HCT116 (cell line): ENCODE data around the gene ZNF236. TPM values are rescaled to one million over a fixed set of nuclear protein-coding genes. Genes with fewer than 3 reads are reported as not detected.

Experiments used
- ATAC-seq: fragments of 200-7000 bp; cut with Tn5 transposase; 2 replicates; pipeline ENCODE4 v1.9.1; 2020; ENCODE audit warnings: mild to moderate bottlenecking, moderate library complexity
- BruUV-seq: library from RNA; stranded (reverse); fragments of 400-500 nt; replicated peaks from 2 replicates; lab custom pipeline; 2021; lab: Mats Ljungman, UMichigan
- CTCF ChIA-PET: fragments of 300-600 bp; sonication (Branson Sonifier 250); formaldehyde crosslinking; loops from one replicate; lab custom pipeline; 2021; ENCODE audit warnings: antibody characterized with exemption; lab: Charles Lee
- POLR2A ChIA-PET: fragments of 300-600, 350-600 bp; sonication (Branson Sonifier 250); formaldehyde crosslinking; loops from one replicate; lab custom pipeline; 2021; ENCODE audit warnings: antibody characterized with exemption; lab: Charles Lee
- RAD21 ChIA-PET, 2 experiments: fragments of 300-600 bp; sonication (Branson Sonifier 250); formaldehyde crosslinking; loops; one replicate each; lab custom pipeline; 2023; ENCODE audit warnings: low total read pairs in 2 of 2; ENCODE audit not compliant: uncharacterized antibody in 2 of 2, unreplicated experiment in 2 of 2, low non-redundant PET in 1 of 2; lab: Charles Lee
- DNase-seq: peaks from one replicate; pipeline ENCODE4 v3.0.0-alpha.2; 2010; ENCODE audit warnings: low read depth, low spot score
- H2AFZ ChIP-seq: fragments of 200-600 bp; shearing (Covaris generic), sonication (generic); 2 replicates; pipeline ENCODE4 v1.6.1; 2017; ENCODE audit warnings: low read depth, mixed run types, mixed read lengths, antibody characterized with exemption, low read length; ENCODE audit not compliant: poor library complexity, severe bottlenecking
- H3K27ac ChIP-seq: 2 replicates; pipeline ENCODE4 v1.5.1; 2012; ENCODE audit warnings: low read depth, low read length
- H3K27me3 ChIP-seq: fragments of 200-600 bp; sonication (generic); 2 replicates; pipeline ENCODE4 v1.6.1; 2016; ENCODE audit warnings: mixed run types, low read length, mixed read lengths; ENCODE audit not compliant: insufficient read depth
- H3K36me3 ChIP-seq, 2 experiments: fragments of 200-500 bp in 1 of 2; fragments of 200-600 bp in 1 of 2; sonication (Bioruptor generic) in 1 of 2; sonication (generic) in 1 of 2; 2 replicates each; pipeline versions ENCODE4 v1.5.1 to v1.6.1; 2014 to 2016; ENCODE audit warnings: low read length in 2 of 2, inconsistent platforms in 1 of 2, mixed read lengths in 1 of 2, mixed run types in 1 of 2; ENCODE audit not compliant: insufficient read depth in 2 of 2, control insufficient read depth in 1 of 2
- H3K4me1 ChIP-seq, 2 experiments: fragments of 200-600 bp in 1 of 2; sonication (generic) in 1 of 2; 2 replicates each; pipeline versions ENCODE4 v1.5.1 to v1.6.1; 2012 to 2017; ENCODE audit warnings: low read length in 2 of 2, inconsistent platforms in 1 of 2, mild to moderate bottlenecking in 1 of 2, mixed read lengths in 1 of 2, mixed run types in 1 of 2, moderate library complexity in 1 of 2; ENCODE audit not compliant: insufficient read depth in 2 of 2, control insufficient read depth in 1 of 2
- H3K4me2 ChIP-seq: fragments of 200-600 bp; sonication (generic); 2 replicates; pipeline ENCODE4 v1.6.1; 2017; ENCODE audit warnings: mixed run types, low read length, mixed read lengths
- H3K4me3 ChIP-seq, 2 experiments: fragments of 200-600 bp in 1 of 2; sonication (generic) in 1 of 2; replicated peaks in 1 of 2; 2 replicates each; pipeline ENCODE4 v1.5.1; 2011 to 2016; ENCODE audit warnings: low read length in 2 of 2, control low read depth in 1 of 2, low read depth in 1 of 2, mild to moderate bottlenecking in 1 of 2, mixed read lengths in 1 of 2, mixed run types in 1 of 2
- H3K79me2 ChIP-seq: fragments of 200-600 bp; sonication (generic); 2 replicates; pipeline ENCODE4 v1.6.1; 2017; ENCODE audit warnings: mild to moderate bottlenecking, mixed run types, low read length, moderate library complexity, mixed read lengths; ENCODE audit not compliant: insufficient read depth
- H3K9ac ChIP-seq: fragments of 200-600 bp; sonication (generic); 2 replicates; pipeline ENCODE4 v1.6.1; 2016; ENCODE audit warnings: low read length, mixed read lengths
- H3K9me2 ChIP-seq: fragments of 200-600 bp; sonication (generic), shearing (Covaris generic); 2 replicates; pipeline ENCODE4 v1.6.1; 2017; ENCODE audit warnings: mixed run types, mild to moderate bottlenecking, moderate library complexity; ENCODE audit not compliant: insufficient read depth
- H3K9me3 ChIP-seq, 2 experiments: fragments of 200-500 bp in 1 of 2; fragments of 200-600 bp in 1 of 2; sonication (Bioruptor generic) in 1 of 2; sonication (generic) in 1 of 2; 2 replicates each; pipeline ENCODE4 v1.6.1; 2014 to 2017; ENCODE audit warnings: low read length in 2 of 2, mixed read lengths in 2 of 2, inconsistent platforms in 1 of 2, low read depth in 1 of 2, mild to moderate bottlenecking in 1 of 2, mixed run types in 1 of 2, moderate library complexity in 1 of 2; ENCODE audit not compliant: control insufficient read depth in 1 of 2, insufficient read depth in 1 of 2
- H4K20me1 ChIP-seq: fragments of 200-600 bp; sonication (generic), shearing (Covaris generic); 2 replicates; pipeline ENCODE4 v1.6.1; 2017; ENCODE audit warnings: mixed run types, mild to moderate bottlenecking, moderate library complexity; ENCODE audit not compliant: insufficient read depth
- ATF3 ChIP-seq: IDR thresholded peaks from 2 replicates; pipeline ENCODE4 v1.6.1; 2012
- CEBPB ChIP-seq: IDR thresholded peaks from 2 replicates; pipeline ENCODE4 v1.6.1; 2012; ENCODE audit warnings: low read depth
- CTCF ChIP-seq, 3 experiments: fragments of 200-600 bp in 1 of 3; sonication (generic) in 1 of 3; IDR thresholded peaks in 2 of 3; conservative IDR thresholded peaks in 1 of 3; 2 replicates each; pipeline ENCODE4 v1.5.1; 2012 to 2017; ENCODE audit warnings: low read depth in 2 of 3, low read length in 2 of 3, antibody characterized with exemption in 1 of 3, borderline replicate concordance in 1 of 3, control low read depth in 1 of 3, mild to moderate bottlenecking in 1 of 3, mixed read lengths in 1 of 3, mixed run types in 1 of 3, moderate library complexity in 1 of 3; ENCODE audit not compliant: insufficient read depth in 1 of 3
- ELF1 ChIP-seq: IDR thresholded peaks from 2 replicates; pipeline ENCODE4 v1.6.1; 2012; ENCODE audit warnings: low read depth, borderline replicate concordance
- EZH2 ChIP-seq: fragments of 200-600 bp; sonication (generic); IDR thresholded peaks from 2 replicates; pipeline ENCODE4 v1.6.1; 2017; ENCODE audit warnings: antibody characterized with exemption, mixed run types
- EZH2phosphoT487 ChIP-seq: fragments of 200-600 bp; IDR thresholded peaks from 2 replicates; pipeline ENCODE4 v1.6.1; 2018; ENCODE audit warnings: antibody characterized with exemption, borderline replicate concordance
- FOSL1 ChIP-seq: IDR thresholded peaks from 2 replicates; pipeline ENCODE4 v1.6.1; 2012; ENCODE audit warnings: low read depth
- JUND ChIP-seq: IDR thresholded peaks from 2 replicates; pipeline ENCODE4 v1.6.1; 2012
- MAX ChIP-seq: IDR thresholded peaks from 2 replicates; pipeline ENCODE4 v1.6.1; 2012
- POLR2A ChIP-seq: IDR thresholded peaks from 2 replicates; pipeline ENCODE4 v1.7.0; 2011; ENCODE audit warnings: borderline replicate concordance; ENCODE audit not compliant: insufficient read depth, insufficient read length; ENCODE audit errors: extremely low read depth
- POLR2AphosphoS5 ChIP-seq: IDR thresholded peaks from 2 replicates; pipeline ENCODE4 v1.6.1; 2011; ENCODE audit warnings: mild to moderate bottlenecking, low read depth, low read length, moderate library complexity
- SIN3A ChIP-seq: IDR thresholded peaks from 2 replicates; pipeline ENCODE4 v1.6.1; 2012; ENCODE audit warnings: low read depth
- SRF ChIP-seq: IDR thresholded peaks from 2 replicates; pipeline ENCODE4 v1.6.1; 2012; ENCODE audit warnings: low read depth
- TCF7L2 ChIP-seq: IDR thresholded peaks from 2 replicates; pipeline ENCODE4 v1.7.0; 2011; ENCODE audit warnings: borderline replicate concordance, inconsistent platforms; ENCODE audit not compliant: insufficient read depth, insufficient read length; ENCODE audit errors: extremely low read depth
- YY1 ChIP-seq: IDR thresholded peaks from 2 replicates; pipeline ENCODE4 v1.6.1; 2011; ENCODE audit warnings: low read length, low read depth, moderate library complexity, mild to moderate bottlenecking; ENCODE audit not compliant: insufficient replicate concordance; ENCODE audit errors: extremely low read depth
- ZBTB33 ChIP-seq: IDR thresholded peaks from 2 replicates; pipeline ENCODE4 v1.6.1; 2011; ENCODE audit warnings: mild to moderate bottlenecking, low read length, moderate library complexity; ENCODE audit not compliant: insufficient replicate concordance; ENCODE audit errors: extremely low read depth
- ZFX ChIP-seq: fragments of 450-650 bp; IDR thresholded peaks from 2 replicates; pipeline ENCODE4 v1.6.1; 2017
- ZNF274 ChIP-seq: fragments of 200-500 bp; sonication (Bioruptor generic); IDR thresholded peaks from 2 replicates; pipeline ENCODE4 v1.6.1; 2014; ENCODE audit warnings: mild to moderate bottlenecking, low read depth, low read length, inconsistent platforms
- intact Hi-C: fragments of 100-400 bp; cut with micrococcal nuclease; formaldehyde crosslinking; loops from 2 replicates; pipeline ENCODE4 v1.10.0; 2022
- total RNA-seq: library from RNA; stranded (reverse); gene quantifications from one replicate; pipeline ENCODE4 v1.2.1, GENCODE V29; 2021; ENCODE audit not compliant: unreplicated experiment

Gene ZNF236
- total RNA-seq, 1 experiment from 2014 or later, result 15.0 TPM

- no peaks in the 10 kb centered on the region for H3K27me3 ChIP-seq
- H3K4me1 ChIP-seq, result no peaks in the 10 kb centered on the region
- DNase-seq (no peak), ATAC-seq (no peak)
- POLR2A ChIA-PET, result no interaction called here
- BruUV-seq, result no TSS peak
- H3K4me3 ChIP-seq, result no peak overlapping the region
- H2AFZ ChIP-seq, result no peak overlapping the region
- no peaks in the 10 kb centered on the region for H3K79me2 ChIP-seq
- TF ChIP-seq JUND (no peak), CEBPB (no peak), YY1 (no peak)
- H3K9me2 ChIP-seq, result no peaks in the 10 kb centered on the region
- no peaks in the 10 kb centered on the region; a peak in 2 of 4 replicates for H3K36me3 ChIP-seq
- H4K20me1 ChIP-seq, result no peaks in the 10 kb centered on the region
- CTCF ChIA-PET, result no interaction called here
- intact Hi-C loops, result no loop called here
- H3K27ac ChIP-seq, result no peak overlapping the region
- H3K9me3 ChIP-seq, result no peaks in the 10 kb centered on the region
- no peak overlapping the region for H3K9ac ChIP-seq
- no peak overlapping the region for H3K4me2 ChIP-seq
- RAD21 ChIA-PET, result no interaction called here
These were observed 114.5 kb downstream of the ZNF236 start for GRCh38 chr18:76936877-76937276.

GRCh38 chr18:76937597-76937996 lies 115.2 kb downstream of the ZNF236 start:
- no peaks in the 10 kb centered on the region for H3K4me1 ChIP-seq
- no TSS peak for BruUV-seq
- ATAC-seq (no peak), DNase-seq (no peak)
- H3K9me2 ChIP-seq, result no peaks in the 10 kb centered on the region
- H3K4me2 ChIP-seq, result no peak overlapping the region
- intact Hi-C loops, result no loop called here
- H3K9ac ChIP-seq, result no peak overlapping the region
- no peaks in the 10 kb centered on the region; a peak in 2 of 4 replicates for H3K36me3 ChIP-seq
- H2AFZ ChIP-seq, result no peak overlapping the region
- POLR2A ChIA-PET, result no interaction called here
- no peaks in the 10 kb centered on the region for H4K20me1 ChIP-seq
- CTCF ChIA-PET, result interaction anchor here (0.8 kb wide), 1 partner anchor 14 kb away, joined by 3 read pairs; no protein-coding TSS in a partner anchor
- H3K27ac ChIP-seq, result no peak overlapping the region
- H3K4me3 ChIP-seq, result no peak overlapping the region
- H3K79me2 ChIP-seq, result no peaks in the 10 kb centered on the region
- RAD21 ChIA-PET, result no interaction called here
- no peaks in the 10 kb centered on the region for H3K9me3 ChIP-seq
- no peaks in the 10 kb centered on the region for H3K27me3 ChIP-seq
- TF ChIP-seq EZH2 (no peak), CEBPB (no peak), EZH2phosphoT487 (no peak), POLR2A (no peak), CTCF (IDR thresholded peaks at IDR 0.05 in 2 of 3, conservative IDR thresholded peaks at IDR 0.05 in 1 of 3; ENCODE audit: borderline replicate concordance in 1 of 3, insufficient read depth in 1 of 3, low read depth in 2 of 3, low read length in 2 of 3) (no peak; a peak in 1 of 6 replicates), TCF7L2 (no peak), YY1 (no peak), ELF1 (no peak), POLR2AphosphoS5 (no peak), ZFX (no peak), SRF (no peak), MAX (no peak), SIN3A (no peak), ATF3 (no peak), ZBTB33 (no peak), FOSL1 (no peak), ZNF274 (no peak)
